ENCODE data around the gene MROH2A.

GRCh38 chr2:233844064-233844807 is 66.1 kb downstream of the MROH2A start:
- TF ChIP-seq SP1 (CRISPR knock-in tag; IDR thresholded peaks at IDR 0.05) = no peak
- TF ChIP-seq FOXA1 (IDR thresholded peaks at IDR 0.05; ENCODE audit: borderline replicate concordance) = no peak
- TF ChIP-seq HIVEP1 (CRISPR knock-in tag; IDR thresholded peaks at IDR 0.05) = no peak
- TF ChIP-seq E2F1 (CRISPR knock-in tag; IDR thresholded peaks at IDR 0.05) = no peak
- no peak for TF ChIP-seq DEAF1 (CRISPR knock-in tag; IDR thresholded peaks at IDR 0.05)
- no peak for TF ChIP-seq FOXM1 (IDR thresholded peaks at IDR 0.05; ENCODE audit: low read depth)
- no peak for TF ChIP-seq FOXM1 (CRISPR knock-in tag; IDR thresholded peaks at IDR 0.05; ENCODE audit: low read depth)
- no peak for TF ChIP-seq FOXO4 (CRISPR knock-in tag; IDR thresholded peaks at IDR 0.05)
- TF ChIP-seq SMARCC2 (IDR thresholded peaks at IDR 0.05; ENCODE audit: low read depth) = no peak
- no peak for TF ChIP-seq CTCF (IDR thresholded peaks at IDR 0.05 in 2 of 3, conservative IDR thresholded peaks at IDR 0.05 in 1 of 3; ENCODE audit: insufficient read depth in 2 of 3, low read depth in 1 of 3, low read length in 3 of 3)
- TF ChIP-seq MTA3 (IDR thresholded peaks at IDR 0.05; ENCODE audit: borderline replicate concordance) = no peak
- no peak for TF ChIP-seq MCM2 (IDR thresholded peaks at IDR 0.05; ENCODE audit: low read depth)
- TF ChIP-seq TEAD4 (IDR thresholded peaks at IDR 0.05; ENCODE audit: low read length) = no peak
- no peak for TF ChIP-seq TEAD4 (CRISPR knock-in tag; IDR thresholded peaks at IDR 0.05; ENCODE audit: borderline replicate concordance)
- no peak for TF ChIP-seq SP2 (IDR thresholded peaks at IDR 0.05; ENCODE audit: extremely low read depth, low read depth, low read length, poor library complexity, severe bottlenecking)
